H1 (cell line): ENCODE data around the gene FRMD4A. TPM values are rescaled to one million over a fixed set of nuclear protein-coding genes. Genes with fewer than 3 reads are reported as not detected.

Source experiments
- CTCF ChIA-PET: fragments of 300-600 bp; sonication (Branson Sonifier 250); formaldehyde crosslinking; loops from one replicate; lab custom pipeline; 2021; ENCODE audit not compliant: partially characterized antibody; lab: Charles Lee
- POLR2A ChIA-PET: fragments of 300-600 bp; sonication (Branson Sonifier 250); formaldehyde crosslinking; loops from one replicate; lab custom pipeline; 2021; ENCODE audit warnings: inconsistent platforms; ENCODE audit not compliant: partially characterized antibody; lab: Charles Lee
- DNase-seq, 2 experiments: peaks; one replicate each; pipeline versions ENCODE4 v3.0.0 to v3.0.0-alpha.2; 2010 to 2022; ENCODE audit warnings: low spot score in 2 of 2, low read depth in 1 of 2, mixed read lengths in 1 of 2
- FAIRE-seq: peaks from 2 replicates; lab custom pipeline; 2011; peaks lifted over from hg19 to GRCh38; lab: Jason Lieb, UNC
- H2AFZ ChIP-seq: 2 replicates; pipeline ENCODE4 v1.8.1; 2012; ENCODE audit warnings: low read length, inconsistent platforms
- H2AK5ac ChIP-seq: 2 replicates; pipeline ENCODE4 v1.6.1; 2013; ENCODE audit warnings: low read depth, low read length
- H2BK120ac ChIP-seq: replicated peaks from 2 replicates; pipeline ENCODE3; 2013; ENCODE audit warnings: low read depth, low read length, inconsistent platforms
- H2BK12ac ChIP-seq: 2 replicates; pipeline ENCODE4 v1.6.1; 2013; ENCODE audit warnings: low read depth, low read length
- H2BK15ac ChIP-seq: 2 replicates; pipeline ENCODE4 v1.6.1; 2013; ENCODE audit warnings: low read length
- H2BK20ac ChIP-seq: 2 replicates; pipeline ENCODE4 v1.6.1; 2013; ENCODE audit warnings: low read length
- H2BK5ac ChIP-seq: 2 replicates; pipeline ENCODE4 v1.6.1; 2013; ENCODE audit warnings: low read depth, low read length
- H3K14ac ChIP-seq: 2 replicates; pipeline ENCODE4 v1.6.1; 2013; ENCODE audit warnings: inconsistent platforms; ENCODE audit not compliant: insufficient read length
- H3K18ac ChIP-seq: 2 replicates; pipeline ENCODE4 v1.6.1; 2013; ENCODE audit warnings: low read length; ENCODE audit errors: extremely low read depth
- H3K23ac ChIP-seq: 2 replicates; pipeline ENCODE4 v1.6.1; 2013; ENCODE audit warnings: inconsistent platforms; ENCODE audit not compliant: insufficient read length
- H3K23me2 ChIP-seq: 2 replicates; pipeline ENCODE4 v1.6.1; 2013; ENCODE audit warnings: low read depth, low read length
- H3K27ac ChIP-seq: 2 replicates; pipeline ENCODE4 v1.6.1; 2011; ENCODE audit warnings: low read depth, low read length, inconsistent platforms
- H3K27me3 ChIP-seq, 4 experiments: replicated peaks in 1 of 4; 1 replicate in 1 of 4; 2 replicates in 3 of 4; pipeline versions ENCODE4 v1.6.1 to v1.8.1; 2011 to 2013; ENCODE audit warnings: low read length in 3 of 4, mild to moderate bottlenecking in 3 of 4, inconsistent platforms in 2 of 4, mixed read lengths in 2 of 4, moderate library complexity in 1 of 4; ENCODE audit not compliant: control insufficient read depth in 3 of 4, insufficient read depth in 3 of 4; ENCODE audit errors: extremely low read depth in 1 of 4
- H3K36me3 ChIP-seq, 4 experiments: 2 replicates each; pipeline versions ENCODE4 v1.6.1 to v1.8.1; 2011 to 2013; ENCODE audit warnings: mild to moderate bottlenecking in 4 of 4, low read length in 3 of 4, moderate library complexity in 2 of 4, control low read depth in 1 of 4, inconsistent platforms in 1 of 4; ENCODE audit not compliant: insufficient read depth in 4 of 4, control insufficient read depth in 2 of 4
- H3K4ac ChIP-seq: replicated peaks from 2 replicates; pipeline ENCODE3; 2013; ENCODE audit warnings: low read length, low read depth, mixed read lengths, inconsistent platforms; ENCODE audit not compliant: insufficient read length
- H3K4me1 ChIP-seq, 4 experiments: replicated peaks in 1 of 4; 1 replicate in 1 of 4; 2 replicates in 3 of 4; pipeline versions ENCODE4 v1.6.1 to v1.8.1; 2011 to 2013; ENCODE audit warnings: low read length in 3 of 4, inconsistent platforms in 2 of 4, mixed read lengths in 1 of 4; ENCODE audit not compliant: insufficient read depth in 4 of 4, control insufficient read depth in 3 of 4
- H3K4me2 ChIP-seq, 2 experiments: 2 replicates each; pipeline versions ENCODE4 v1.6.1 to v1.8.1; 2011 to 2013; ENCODE audit warnings: low read depth in 2 of 2, low read length in 2 of 2, control low read depth in 1 of 2, inconsistent platforms in 1 of 2, mild to moderate bottlenecking in 1 of 2; ENCODE audit not compliant: insufficient read depth in 1 of 2
- H3K4me3 ChIP-seq, 4 experiments: fragments of 200-600, 300-600 bp in 1 of 4; sonication (generic), shearing (Covaris generic), sonication (Bioruptor Twin) in 1 of 4; 2 replicates each; pipeline versions ENCODE4 v1.5.1 to v1.8.1; 2011 to 2016; ENCODE audit warnings: low read length in 4 of 4, low read depth in 3 of 4, control low read depth in 2 of 4, inconsistent platforms in 2 of 4, mild to moderate bottlenecking in 2 of 4, mixed read lengths in 1 of 4, moderate library complexity in 1 of 4; ENCODE audit not compliant: insufficient read depth in 2 of 4; ENCODE audit errors: extremely low read depth in 1 of 4
- H3K56ac ChIP-seq: replicated peaks from 2 replicates; pipeline ENCODE3; 2013; ENCODE audit warnings: low read depth, mild to moderate bottlenecking, mixed read lengths, low read length, inconsistent platforms; ENCODE audit not compliant: insufficient read length
- H3K79me1 ChIP-seq: 2 replicates; pipeline ENCODE4 v1.6.1; 2013; ENCODE audit warnings: low read depth, low read length, control low read depth
- H3K79me2 ChIP-seq, 2 experiments: 2 replicates each; pipeline versions ENCODE4 v1.6.1 to v1.8.1; 2012 to 2013; ENCODE audit warnings: low read length in 2 of 2, mild to moderate bottlenecking in 2 of 2, inconsistent platforms in 1 of 2; ENCODE audit not compliant: insufficient read depth in 2 of 2, control insufficient read depth in 1 of 2
- H3K9ac ChIP-seq, 4 experiments: replicated peaks in 1 of 4; 1 replicate in 1 of 4; 2 replicates in 3 of 4; pipeline versions ENCODE4 v1.6.1 to v1.8.1; 2011 to 2013; ENCODE audit warnings: low read depth in 3 of 4, low read length in 3 of 4, control low read depth in 2 of 4, mild to moderate bottlenecking in 2 of 4, moderate library complexity in 2 of 4, inconsistent platforms in 1 of 4; ENCODE audit errors: extremely low read depth in 1 of 4
- H3K9me3 ChIP-seq, 2 experiments: 2 replicates each; pipeline versions ENCODE4 v1.6.1 to v1.8.1; 2012 to 2013; ENCODE audit warnings: mild to moderate bottlenecking in 2 of 2, moderate library complexity in 2 of 2, control low read depth in 1 of 2, inconsistent platforms in 1 of 2, low read depth in 1 of 2, low read length in 1 of 2, mixed read lengths in 1 of 2; ENCODE audit not compliant: insufficient read depth in 2 of 2
- H4K20me1 ChIP-seq, 2 experiments: replicated peaks in 1 of 2; 2 replicates each; pipeline versions ENCODE3 to v1.8.1; 2011 to 2013; ENCODE audit warnings: inconsistent platforms in 2 of 2, low read length in 2 of 2, mild to moderate bottlenecking in 1 of 2; ENCODE audit not compliant: insufficient read depth in 2 of 2, control insufficient read depth in 1 of 2
- H4K5ac ChIP-seq: 2 replicates; pipeline ENCODE4 v1.6.1; 2013; ENCODE audit warnings: low read length, low read depth, mixed read lengths, inconsistent platforms; ENCODE audit not compliant: insufficient read length
- H4K8ac ChIP-seq: 2 replicates; pipeline ENCODE4 v1.8.0; 2013; ENCODE audit warnings: mild to moderate bottlenecking, moderate library complexity, low read length, inconsistent platforms; ENCODE audit not compliant: insufficient read depth; ENCODE audit errors: extremely low read depth
- H4K91ac ChIP-seq: replicated peaks from 2 replicates; pipeline ENCODE3; 2013; ENCODE audit warnings: low read length, mixed read lengths, inconsistent platforms; ENCODE audit not compliant: insufficient read length
- BACH1 ChIP-seq: IDR thresholded peaks from 2 replicates; pipeline ENCODE4 v1.6.1; 2012; ENCODE audit warnings: low read length, improper control_type of control experiment
- BRCA1 ChIP-seq: IDR thresholded peaks from 2 replicates; pipeline ENCODE4 v1.6.1; 2012; ENCODE audit warnings: low read depth, low read length, improper control_type of control experiment
- CBX8 ChIP-seq: fragments of 300-800, 300-1000 bp; sonication (generic); IDR thresholded peaks from 2 replicates; pipeline ENCODE4 v1.7.1; 2016; ENCODE audit warnings: low read depth, low read length, borderline replicate concordance
- CHD2 ChIP-seq: IDR thresholded peaks from 2 replicates; pipeline ENCODE4 v1.6.1; 2012; ENCODE audit warnings: low read length, improper control_type of control experiment
- CREB1 ChIP-seq: IDR thresholded peaks from 2 replicates; pipeline ENCODE4 v1.6.1; 2012; ENCODE audit warnings: inconsistent platforms
- EZH2 ChIP-seq: fragments of 200-600 bp; sonication (generic); IDR thresholded peaks from 2 replicates; pipeline ENCODE4 v1.7.1; 2012; ENCODE audit warnings: low read depth, mild to moderate bottlenecking, moderate library complexity, low read length, inconsistent platforms; ENCODE audit not compliant: severe bottlenecking
- GTF2F1 ChIP-seq: IDR thresholded peaks from 2 replicates; pipeline ENCODE4 v1.6.1; 2012; ENCODE audit warnings: low read depth, low read length, improper control_type of control experiment, borderline replicate concordance
- HDAC6 ChIP-seq: IDR thresholded peaks from one replicate; pipeline ENCODE4 v1.7.1; 2012; ENCODE audit warnings: low read depth, mild to moderate bottlenecking, inconsistent platforms, low read length, moderate library complexity
- JUND ChIP-seq: IDR thresholded peaks from 2 replicates; pipeline ENCODE4 v1.6.1; 2011; ENCODE audit warnings: mild to moderate bottlenecking, improper control_type of control experiment, low read length
- KDM5A ChIP-seq: fragments of 200-600 bp; IDR thresholded peaks from 2 replicates; pipeline ENCODE4 v1.7.1; 2012; ENCODE audit warnings: mild to moderate bottlenecking, low read length, inconsistent platforms, mixed read lengths
- POLR2AphosphoS5 ChIP-seq: IDR thresholded peaks from 2 replicates; pipeline ENCODE4 v1.6.1; 2011; ENCODE audit warnings: low read depth, low read length
- RBBP5 ChIP-seq: IDR thresholded peaks from 2 replicates; pipeline ENCODE4 v1.7.1; 2012; ENCODE audit warnings: low read depth, mild to moderate bottlenecking, inconsistent platforms, low read length, moderate library complexity, borderline replicate concordance
- SP4 ChIP-seq: IDR thresholded peaks from 2 replicates; pipeline ENCODE4 v1.6.1; 2012; ENCODE audit warnings: low read length, inconsistent platforms
- TEAD4 ChIP-seq: IDR thresholded peaks from 2 replicates; pipeline ENCODE4 v1.6.1; 2012; ENCODE audit warnings: low read depth, low read length, inconsistent platforms, mixed read lengths
- YY1 ChIP-seq: IDR thresholded peaks from 2 replicates; pipeline ENCODE4 v1.6.1; 2011; ENCODE audit warnings: low read depth, mild to moderate bottlenecking, low read length
- WGBS, 2 experiments: shearing (Covaris generic) in 1 of 2; methylation state at CpG; one replicate each; pipeline versions ENCODE4 v1.1.6 to v1.1.7; 2013 to 2015; ENCODE audit warnings: low lambda C conversion rate in 2 of 2, mixed read lengths in 2 of 2, inconsistent platforms in 1 of 2, low coverage in 1 of 2, missing lambda C conversion rate in 1 of 2; ENCODE audit not compliant: insufficient replicate concordance in 2 of 2, insufficient coverage in 1 of 2, insufficient read length in 1 of 2; ENCODE audit errors: extremely low coverage in 1 of 2, missing lambda C conversion rate in 1 of 2; 5-methylcytosine and 5-hydroxymethylcytosine counted together
- polyA plus RNA-seq, 7 experiments: library from polyadenylated mRNA; depleted of rRNA in 3 of 7; stranded (reverse) in 5 of 7; unstranded in 2 of 7; fragments of >200 nt in 5 of 7; fragments of 200-250 nt in 2 of 7; gene quantifications; 1 replicate in 5 of 7; 2 replicates in 1 of 7; 4 replicates in 1 of 7; pipeline versions ENCODE4 v1.2.1 to v1.2.3, GENCODE V29; 2011 to 2013; ENCODE audit warnings: missing spikeins in 2 of 7, mixed read lengths in 2 of 7
- total RNA-seq: library from RNA; stranded (reverse); fragmentation: NEBNext Ultra II Directional; extraction: Animal tissue kit (Norgen Biotek cat#: 25700); gene quantifications from 2 replicates; pipeline ENCODE4 v1.2.1, GENCODE V29; 2021

FRMD4A gene
- total and polyA plus RNA-seq, 2 of the 8 experiments (the other 6 are each of a cell fraction or from before 2014, with no cell fraction given) = 38.6 to 39.6 TPM

- no peak for TF ChIP-seq CBX8
- TF ChIP-seq POLR2AphosphoS5 = no peak
- no peak for TF ChIP-seq YY1
- no peak for TF ChIP-seq JUND
- TF ChIP-seq BACH1 = no peak
- TF ChIP-seq TEAD4 = no peak
- TF ChIP-seq CREB1 = no peak
- TF ChIP-seq RBBP5 = no peak
- no peak for TF ChIP-seq HDAC6
- TF ChIP-seq KDM5A = no peak
- TF ChIP-seq GTF2F1 = no peak
- TF ChIP-seq BRCA1 = no peak
- TF ChIP-seq EZH2 = no peak
- TF ChIP-seq SP4 = no peak
- no peak for TF ChIP-seq CHD2
- TF ChIP-seq, all 59 proteins: peak for 0
- Histone ChIP-seq H2BK12ac (no peak overlapping the region), H4K5ac (no peak overlapping the region), H3K9ac (no peak overlapping the region), H3K4me2 (no peak overlapping the region), H3K4ac (no peak overlapping the region), H3K9me3 (peaks cover 0 to 4% of the 10 kb centered on the region in 2 experiments; a peak in 1 of 4 replicates), H3K79me1 (no peaks in the 10 kb centered on the region), H3K27ac (no peak overlapping the region), H3K23ac (no peak overlapping the region), H3K23me2 (no peaks in the 10 kb centered on the region; the same call in 1 of the 2 replicates), H2BK5ac (no peak overlapping the region), H4K91ac (no peak overlapping the region), H2AFZ (no peak overlapping the region), H2BK15ac (no peak overlapping the region), H4K8ac (no peak overlapping the region), H3K56ac (no peak overlapping the region), H2BK20ac (no peak overlapping the region), H3K4me1 (no peaks in the 10 kb centered on the region), H2BK120ac (no peak overlapping the region), H2AK5ac (no peak overlapping the region), H3K27me3 (no peaks in the 10 kb centered on the region), H4K20me1 (no peaks in the 10 kb centered on the region), H3K18ac (no peak overlapping the region), H3K36me3 (no peaks in the 10 kb centered on the region), H3K4me3 (no peak overlapping the region), H3K79me2 (no peaks in the 10 kb centered on the region), H3K14ac (no peak overlapping the region)
- DNase-seq (no peak), FAIRE-seq (no peak)
- CTCF ChIA-PET = interaction anchor here (0.6 to 1.7 kb wide), 2 partner anchors 63 to 192 kb away, joined by 3 to 6 read pairs; no protein-coding TSS in a partner anchor
- 84% methylated on average over 2 of the region's 2 CpGs; no CpG with 5 or more reads in 1 of the 2 experiments for WGBS, 2 experiments
- POLR2A ChIA-PET = no interaction called here
Observed at GRCh38 chr10:14261336-14261735, 69.4 kb downstream of the FRMD4A start.
